Measurements from ENCODE around the gene SLC22A9.

Gene SLC22A9

DNA sequence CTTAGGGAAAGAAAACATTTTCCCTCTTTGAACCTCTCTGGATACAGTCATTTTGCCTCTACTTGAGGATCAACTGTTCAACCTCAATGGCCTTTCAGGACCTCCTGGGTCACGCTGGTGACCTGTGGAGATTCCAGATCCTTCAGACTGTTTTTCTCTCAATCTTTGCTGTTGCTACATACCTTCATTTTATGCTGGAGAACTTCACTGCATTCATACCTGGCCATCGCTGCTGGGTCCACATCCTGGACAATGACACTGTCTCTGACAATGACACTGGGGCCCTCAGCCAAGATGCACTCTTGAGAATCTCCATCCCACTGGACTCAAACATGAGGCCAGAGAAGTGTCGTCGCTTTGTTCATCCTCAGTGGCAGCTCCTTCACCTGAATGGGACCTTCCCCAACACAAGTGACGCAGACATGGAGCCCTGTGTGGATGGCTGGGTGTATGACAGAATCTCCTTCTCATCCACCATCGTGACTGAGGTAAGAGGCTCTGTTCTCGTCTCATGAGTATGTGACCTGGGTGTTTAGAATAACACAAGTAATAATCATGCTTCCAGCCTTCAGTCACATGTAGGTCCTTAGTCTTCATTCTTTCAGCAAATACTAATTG is 495 bp downstream of the SLC22A9 start:
- DNase-seq (ENCODE audit: low read depth in 1 of 2, low spot score in 1 of 2), result no peak
- TF ChIP-seq, protein P1, sequence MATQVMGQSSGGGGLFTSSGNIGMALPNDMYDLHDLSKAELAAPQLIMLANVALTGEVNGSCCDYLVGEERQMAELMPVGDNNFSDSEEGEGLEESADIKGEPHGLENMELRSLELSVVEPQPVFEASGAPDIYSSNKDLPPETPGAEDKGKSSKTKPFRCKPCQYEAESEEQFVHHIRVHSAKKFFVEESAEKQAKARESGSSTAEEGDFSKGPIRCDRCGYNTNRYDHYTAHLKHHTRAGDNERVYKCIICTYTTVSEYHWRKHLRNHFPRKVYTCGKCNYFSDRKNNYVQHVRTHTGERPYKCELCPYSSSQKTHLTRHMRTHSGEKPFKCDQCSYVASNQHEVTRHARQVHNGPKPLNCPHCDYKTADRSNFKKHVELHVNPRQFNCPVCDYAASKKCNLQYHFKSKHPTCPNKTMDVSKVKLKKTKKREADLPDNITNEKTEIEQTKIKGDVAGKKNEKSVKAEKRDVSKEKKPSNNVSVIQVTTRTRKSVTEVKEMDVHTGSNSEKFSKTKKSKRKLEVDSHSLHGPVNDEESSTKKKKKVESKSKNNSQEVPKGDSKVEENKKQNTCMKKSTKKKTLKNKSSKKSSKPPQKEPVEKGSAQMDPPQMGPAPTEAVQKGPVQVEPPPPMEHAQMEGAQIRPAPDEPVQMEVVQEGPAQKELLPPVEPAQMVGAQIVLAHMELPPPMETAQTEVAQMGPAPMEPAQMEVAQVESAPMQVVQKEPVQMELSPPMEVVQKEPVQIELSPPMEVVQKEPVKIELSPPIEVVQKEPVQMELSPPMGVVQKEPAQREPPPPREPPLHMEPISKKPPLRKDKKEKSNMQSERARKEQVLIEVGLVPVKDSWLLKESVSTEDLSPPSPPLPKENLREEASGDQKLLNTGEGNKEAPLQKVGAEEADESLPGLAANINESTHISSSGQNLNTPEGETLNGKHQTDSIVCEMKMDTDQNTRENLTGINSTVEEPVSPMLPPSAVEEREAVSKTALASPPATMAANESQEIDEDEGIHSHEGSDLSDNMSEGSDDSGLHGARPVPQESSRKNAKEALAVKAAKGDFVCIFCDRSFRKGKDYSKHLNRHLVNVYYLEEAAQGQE (IDR thresholded peaks at IDR 0.05; ENCODE audit: insufficient replicate concordance, low read depth), result no peak
- TF ChIP-seq POLR2AphosphoS5 (IDR thresholded peaks at IDR 0.05; ENCODE audit: low read depth) (no peak), GABPA (IDR thresholded peaks at IDR 0.05; ENCODE audit: low read depth) (no peak), SPI1 (IDR thresholded peaks at IDR 0.05; ENCODE audit: borderline replicate concordance, low read depth) (no peak)
- TF ChIP-seq, protein P2, sequence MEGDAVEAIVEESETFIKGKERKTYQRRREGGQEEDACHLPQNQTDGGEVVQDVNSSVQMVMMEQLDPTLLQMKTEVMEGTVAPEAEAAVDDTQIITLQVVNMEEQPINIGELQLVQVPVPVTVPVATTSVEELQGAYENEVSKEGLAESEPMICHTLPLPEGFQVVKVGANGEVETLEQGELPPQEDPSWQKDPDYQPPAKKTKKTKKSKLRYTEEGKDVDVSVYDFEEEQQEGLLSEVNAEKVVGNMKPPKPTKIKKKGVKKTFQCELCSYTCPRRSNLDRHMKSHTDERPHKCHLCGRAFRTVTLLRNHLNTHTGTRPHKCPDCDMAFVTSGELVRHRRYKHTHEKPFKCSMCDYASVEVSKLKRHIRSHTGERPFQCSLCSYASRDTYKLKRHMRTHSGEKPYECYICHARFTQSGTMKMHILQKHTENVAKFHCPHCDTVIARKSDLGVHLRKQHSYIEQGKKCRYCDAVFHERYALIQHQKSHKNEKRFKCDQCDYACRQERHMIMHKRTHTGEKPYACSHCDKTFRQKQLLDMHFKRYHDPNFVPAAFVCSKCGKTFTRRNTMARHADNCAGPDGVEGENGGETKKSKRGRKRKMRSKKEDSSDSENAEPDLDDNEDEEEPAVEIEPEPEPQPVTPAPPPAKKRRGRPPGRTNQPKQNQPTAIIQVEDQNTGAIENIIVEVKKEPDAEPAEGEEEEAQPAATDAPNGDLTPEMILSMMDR (IDR thresholded peaks at IDR 0.05; ENCODE audit: insufficient read depth, low read length), result no peak
- no peak overlapping the region for H3K4me3 ChIP-seq (replicated peaks; ENCODE audit: insufficient read depth, low read length)
- no peak overlapping the region for H3K27ac ChIP-seq (replicated peaks)
- peaks cover 2% of the 10 kb centered on the region for H3K27me3 ChIP-seq (ENCODE audit: insufficient read depth, poor library complexity, severe bottlenecking)

DNA sequence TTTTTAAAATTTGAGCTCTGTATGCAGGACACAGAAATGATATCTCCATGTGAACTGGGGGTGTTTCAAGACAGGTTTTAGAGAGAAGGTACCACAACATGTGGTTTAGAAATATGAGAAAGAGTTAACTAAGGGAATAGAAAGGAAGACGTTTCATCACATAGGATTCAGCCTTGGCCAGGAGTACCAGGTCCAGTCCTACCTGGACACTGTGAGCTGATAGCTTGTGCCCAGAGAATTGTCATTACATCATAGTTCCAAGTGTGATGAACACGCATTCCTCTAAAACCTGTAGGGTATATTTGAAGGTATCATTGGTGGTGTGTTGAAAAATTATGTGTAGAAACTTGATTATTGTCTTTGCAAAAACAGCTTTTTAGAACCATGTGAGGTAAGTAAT is 1.8 kb downstream of the SLC22A9 start:
- TF ChIP-seq SPI1 (IDR thresholded peaks at IDR 0.05; ENCODE audit: borderline replicate concordance, low read depth), result no peak
- TF ChIP-seq, protein P2 (IDR thresholded peaks at IDR 0.05; ENCODE audit: insufficient read depth, low read length), result no peak
- TF ChIP-seq, protein P1 (IDR thresholded peaks at IDR 0.05; ENCODE audit: insufficient replicate concordance, low read depth), result no peak
- TF ChIP-seq POLR2AphosphoS5 (IDR thresholded peaks at IDR 0.05; ENCODE audit: low read depth), result no peak
- no peak for TF ChIP-seq GABPA (IDR thresholded peaks at IDR 0.05; ENCODE audit: low read depth)
- no peak overlapping the region for H3K27ac ChIP-seq (replicated peaks)
- no peak for DNase-seq (ENCODE audit: low read depth in 1 of 2, low spot score in 1 of 2)

DNA sequence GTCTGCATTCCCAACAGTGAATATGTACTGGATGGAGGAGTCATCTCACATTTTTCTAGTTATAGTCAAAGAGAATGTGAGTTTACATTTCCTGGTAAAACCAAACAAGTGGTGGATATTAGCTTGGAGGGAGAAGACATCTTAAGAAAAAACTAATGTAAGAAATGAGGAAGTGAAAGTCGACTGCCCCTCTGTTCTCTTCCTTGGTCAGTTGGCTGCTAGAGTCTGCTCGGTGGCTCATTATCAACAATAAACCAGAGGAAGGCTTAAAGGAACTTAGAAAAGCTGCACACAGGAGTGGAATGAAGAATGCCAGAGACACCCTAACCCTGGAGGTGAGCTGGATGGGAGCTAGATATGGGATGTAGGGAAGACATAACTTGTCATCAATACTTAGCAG is 5.8 kb downstream of the SLC22A9 start:
- H3K4me3 ChIP-seq (replicated peaks; ENCODE audit: insufficient read depth, low read length), result no peak overlapping the region
- H3K27ac ChIP-seq (replicated peaks), result no peak overlapping the region
- peaks cover 2% of the 10 kb centered on the region for H3K27me3 ChIP-seq (ENCODE audit: insufficient read depth, poor library complexity, severe bottlenecking)
- peak; percentile 86 for TF ChIP-seq SPI1 (IDR thresholded peaks at IDR 0.05; ENCODE audit: borderline replicate concordance, low read depth)
- TF ChIP-seq, protein P2 (IDR thresholded peaks at IDR 0.05; ENCODE audit: insufficient read depth, low read length), result no peak
- DNase-seq (ENCODE audit: low read depth in 1 of 2, low spot score in 1 of 2), result no peak

More for the DNA sequence above, 1.8 kb downstream of the SLC22A9 start:
- H3K27me3 ChIP-seq (ENCODE audit: insufficient read depth, poor library complexity, severe bottlenecking), result peaks cover 2% of the 10 kb centered on the region
- no peak overlapping the region for H3K4me3 ChIP-seq (replicated peaks; ENCODE audit: insufficient read depth, low read length)

DNA sequence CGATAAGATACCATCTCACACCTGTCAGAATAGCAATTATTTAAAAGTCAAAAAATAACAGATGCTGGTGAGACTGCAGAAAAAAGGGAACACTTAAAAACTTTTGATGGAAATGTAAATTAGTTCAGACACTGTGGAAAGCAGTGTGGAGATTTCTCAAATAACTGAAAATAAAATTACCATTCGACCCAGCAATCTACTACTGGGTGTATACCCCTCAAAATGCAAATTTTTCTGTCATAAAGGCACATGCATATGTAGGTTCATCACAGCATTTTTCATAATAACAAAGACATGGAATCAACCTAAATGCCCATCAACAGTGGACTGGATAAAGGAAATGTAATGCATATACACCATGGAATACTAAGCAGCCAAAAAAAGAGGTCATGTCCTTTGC is 10.5 kb downstream of the SLC22A9 start:
- TF ChIP-seq GABPA (IDR thresholded peaks at IDR 0.05; ENCODE audit: low read depth), result no peak
- no peak for TF ChIP-seq SPI1 (IDR thresholded peaks at IDR 0.05; ENCODE audit: borderline replicate concordance, low read depth)
- no peak for TF ChIP-seq POLR2AphosphoS5 (IDR thresholded peaks at IDR 0.05; ENCODE audit: low read depth)
- TF ChIP-seq, protein P1 (IDR thresholded peaks at IDR 0.05; ENCODE audit: insufficient replicate concordance, low read depth), result no peak
- Histone ChIP-seq H3K27ac (replicated peaks) (no peak overlapping the region), H3K27me3 (ENCODE audit: insufficient read depth, poor library complexity, severe bottlenecking) (peaks cover 3% of the 10 kb centered on the region), H3K4me3 (replicated peaks; ENCODE audit: insufficient read depth, low read length) (no peak overlapping the region)
- DNase-seq (ENCODE audit: low read depth in 1 of 2, low spot score in 1 of 2), result no peak
